ENCODE results near the gene RAX2.

- TF ChIP-seq, protein P1, sequence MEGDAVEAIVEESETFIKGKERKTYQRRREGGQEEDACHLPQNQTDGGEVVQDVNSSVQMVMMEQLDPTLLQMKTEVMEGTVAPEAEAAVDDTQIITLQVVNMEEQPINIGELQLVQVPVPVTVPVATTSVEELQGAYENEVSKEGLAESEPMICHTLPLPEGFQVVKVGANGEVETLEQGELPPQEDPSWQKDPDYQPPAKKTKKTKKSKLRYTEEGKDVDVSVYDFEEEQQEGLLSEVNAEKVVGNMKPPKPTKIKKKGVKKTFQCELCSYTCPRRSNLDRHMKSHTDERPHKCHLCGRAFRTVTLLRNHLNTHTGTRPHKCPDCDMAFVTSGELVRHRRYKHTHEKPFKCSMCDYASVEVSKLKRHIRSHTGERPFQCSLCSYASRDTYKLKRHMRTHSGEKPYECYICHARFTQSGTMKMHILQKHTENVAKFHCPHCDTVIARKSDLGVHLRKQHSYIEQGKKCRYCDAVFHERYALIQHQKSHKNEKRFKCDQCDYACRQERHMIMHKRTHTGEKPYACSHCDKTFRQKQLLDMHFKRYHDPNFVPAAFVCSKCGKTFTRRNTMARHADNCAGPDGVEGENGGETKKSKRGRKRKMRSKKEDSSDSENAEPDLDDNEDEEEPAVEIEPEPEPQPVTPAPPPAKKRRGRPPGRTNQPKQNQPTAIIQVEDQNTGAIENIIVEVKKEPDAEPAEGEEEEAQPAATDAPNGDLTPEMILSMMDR (IDR thresholded peaks at IDR 0.05; ENCODE audit: low read length): no peak
- no peak for TF ChIP-seq EZH2 (optimal IDR thresholded peaks at IDR 0.05; ENCODE audit: low read depth, low read length)
These were observed 26.5 kb downstream of the RAX2 start for GRCh38 chr19:3745363-3746045.
